Endothelial cell (in vitro differentiated cells): Measurements from ENCODE around the gene ARHGAP9. TPM values are rescaled to one million over a fixed set of nuclear protein-coding genes. Genes with fewer than 3 reads are reported as not detected.

Experiments
- DNase-seq: peaks from one replicate; pipeline ENCODE4 v3.0.0; 2021; ENCODE audit warnings: low spot score
- H3K27ac Mint-ChIP-seq: one replicate; pipeline ENCODE4 v1.8.0; 2021; ENCODE audit warnings: mixed read lengths, inconsistent platforms; ENCODE audit not compliant: unreplicated experiment
- H3K27me3 Mint-ChIP-seq: one replicate; pipeline ENCODE4 v1.8.0; 2021; ENCODE audit warnings: mild to moderate bottlenecking, moderate library complexity, mixed read lengths, inconsistent platforms; ENCODE audit not compliant: unreplicated experiment
- H3K36me3 Mint-ChIP-seq: one replicate; pipeline ENCODE4 v1.8.0; 2021; ENCODE audit warnings: mild to moderate bottlenecking, low read depth, mixed read lengths, inconsistent platforms; ENCODE audit not compliant: unreplicated experiment
- H3K4me1 Mint-ChIP-seq: one replicate; pipeline ENCODE4 v1.8.0; 2021; ENCODE audit warnings: mild to moderate bottlenecking, mixed read lengths, inconsistent platforms; ENCODE audit not compliant: unreplicated experiment
- H3K4me3 Mint-ChIP-seq: one replicate; pipeline ENCODE4 v1.8.0; 2021; ENCODE audit warnings: mild to moderate bottlenecking, mixed read lengths, inconsistent platforms; ENCODE audit not compliant: unreplicated experiment
- H3K9me3 Mint-ChIP-seq: one replicate; pipeline ENCODE4 v1.8.0; 2021; ENCODE audit warnings: mixed read lengths, inconsistent platforms; ENCODE audit not compliant: unreplicated experiment
- total RNA-seq: library from RNA; stranded (reverse); fragmentation: NEBNext Ultra II Directional; extraction: Animal tissue kit (Norgen Biotek cat#: 25700); gene quantifications from one replicate; pipeline ENCODE4 v1.2.1, GENCODE V29; 2021; ENCODE audit not compliant: unreplicated experiment
- TF ChIP-seq, protein P1 (sequence below): fragments of 200-600 bp; sonication (generic); IDR thresholded peaks from one replicate; pipeline ENCODE4 v1.5.0; 2021; ENCODE audit warnings: antibody characterized with exemption; ENCODE audit not compliant: unreplicated experiment

Gene ARHGAP9
- total RNA-seq, 1 donor from 2014 or later, result 65.4 TPM

DNA sequence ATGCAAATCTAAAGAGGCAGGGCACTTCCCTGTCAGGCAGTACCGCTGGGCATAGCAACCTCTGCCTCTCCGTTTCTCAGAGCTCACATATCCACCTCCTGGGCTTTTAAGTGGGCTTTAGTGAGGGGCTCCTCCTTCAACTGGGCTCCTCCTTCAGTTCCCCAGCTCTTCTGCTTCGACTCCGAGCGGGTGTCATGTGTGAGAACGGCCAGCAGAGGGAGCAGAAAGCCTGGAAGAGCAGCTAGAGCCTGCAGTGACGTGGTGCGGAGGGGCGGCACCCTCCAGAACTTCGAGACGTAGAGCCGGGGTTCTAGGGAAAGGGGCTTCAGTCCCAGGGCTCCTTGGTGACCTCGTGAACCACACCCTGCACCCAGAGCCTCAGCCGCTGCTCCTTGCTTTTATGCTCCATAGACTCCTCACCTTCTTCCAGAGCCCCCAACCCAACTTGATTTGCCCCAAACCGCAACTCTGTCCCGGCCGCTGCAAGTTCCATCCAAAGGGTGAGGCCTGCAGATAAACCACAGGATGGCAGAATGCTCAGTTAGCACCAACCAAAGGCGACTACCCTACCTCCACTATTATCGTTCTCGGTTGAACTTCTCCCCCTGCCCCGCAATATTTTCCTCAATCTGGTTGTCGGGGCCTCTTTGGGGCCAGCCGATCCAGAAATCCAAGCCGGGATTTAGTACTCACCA lies 20.5 kb downstream of the ARHGAP9 start:
- peaks cover 4% of the 10 kb centered on the region for H3K36me3 Mint-ChIP-seq

GRCh38 chr12:57458665-57459054 lies 21.0 kb downstream of the ARHGAP9 start:
- TF ChIP-seq, protein P1, sequence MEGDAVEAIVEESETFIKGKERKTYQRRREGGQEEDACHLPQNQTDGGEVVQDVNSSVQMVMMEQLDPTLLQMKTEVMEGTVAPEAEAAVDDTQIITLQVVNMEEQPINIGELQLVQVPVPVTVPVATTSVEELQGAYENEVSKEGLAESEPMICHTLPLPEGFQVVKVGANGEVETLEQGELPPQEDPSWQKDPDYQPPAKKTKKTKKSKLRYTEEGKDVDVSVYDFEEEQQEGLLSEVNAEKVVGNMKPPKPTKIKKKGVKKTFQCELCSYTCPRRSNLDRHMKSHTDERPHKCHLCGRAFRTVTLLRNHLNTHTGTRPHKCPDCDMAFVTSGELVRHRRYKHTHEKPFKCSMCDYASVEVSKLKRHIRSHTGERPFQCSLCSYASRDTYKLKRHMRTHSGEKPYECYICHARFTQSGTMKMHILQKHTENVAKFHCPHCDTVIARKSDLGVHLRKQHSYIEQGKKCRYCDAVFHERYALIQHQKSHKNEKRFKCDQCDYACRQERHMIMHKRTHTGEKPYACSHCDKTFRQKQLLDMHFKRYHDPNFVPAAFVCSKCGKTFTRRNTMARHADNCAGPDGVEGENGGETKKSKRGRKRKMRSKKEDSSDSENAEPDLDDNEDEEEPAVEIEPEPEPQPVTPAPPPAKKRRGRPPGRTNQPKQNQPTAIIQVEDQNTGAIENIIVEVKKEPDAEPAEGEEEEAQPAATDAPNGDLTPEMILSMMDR, result no peak
- no peaks in the 10 kb centered on the region for H3K9me3 Mint-ChIP-seq
- peaks cover 22% of the 10 kb centered on the region for H3K27me3 Mint-ChIP-seq
- H3K27ac Mint-ChIP-seq, result peak overlapping the region; percentile 91
- DNase-seq, result no peak
- peaks cover 4% of the 10 kb centered on the region for H3K36me3 Mint-ChIP-seq
- peak overlapping the region; percentile 96 for H3K4me3 Mint-ChIP-seq
- peaks cover 17% of the 10 kb centered on the region for H3K4me1 Mint-ChIP-seq

More for the DNA sequence above, 20.5 kb downstream of the ARHGAP9 start:
- DNase-seq, result peak; percentile 96
- peak overlapping the region; percentile 96 for H3K4me3 Mint-ChIP-seq
- H3K27ac Mint-ChIP-seq, result peak overlapping the region; percentile 91
- peaks cover 17% of the 10 kb centered on the region for H3K4me1 Mint-ChIP-seq
- peaks cover 25% of the 10 kb centered on the region for H3K27me3 Mint-ChIP-seq
- TF ChIP-seq, protein P1, result peak; percentile 90
- H3K9me3 Mint-ChIP-seq, result no peaks in the 10 kb centered on the region

- Mint-ChIP-seq H3K27ac (no peak overlapping the region), H3K4me1 (peaks cover 14% of the 10 kb centered on the region), H3K4me3 (no peak overlapping the region), H3K9me3 (no peaks in the 10 kb centered on the region), H3K36me3 (peaks cover 4% of the 10 kb centered on the region), H3K27me3 (peaks cover 21% of the 10 kb centered on the region)
- DNase-seq, result no peak
- TF ChIP-seq, protein P1, result no peak
These were observed 22.8 kb downstream of the ARHGAP9 start for GRCh38 chr12:57456737-57457490.

DNA sequence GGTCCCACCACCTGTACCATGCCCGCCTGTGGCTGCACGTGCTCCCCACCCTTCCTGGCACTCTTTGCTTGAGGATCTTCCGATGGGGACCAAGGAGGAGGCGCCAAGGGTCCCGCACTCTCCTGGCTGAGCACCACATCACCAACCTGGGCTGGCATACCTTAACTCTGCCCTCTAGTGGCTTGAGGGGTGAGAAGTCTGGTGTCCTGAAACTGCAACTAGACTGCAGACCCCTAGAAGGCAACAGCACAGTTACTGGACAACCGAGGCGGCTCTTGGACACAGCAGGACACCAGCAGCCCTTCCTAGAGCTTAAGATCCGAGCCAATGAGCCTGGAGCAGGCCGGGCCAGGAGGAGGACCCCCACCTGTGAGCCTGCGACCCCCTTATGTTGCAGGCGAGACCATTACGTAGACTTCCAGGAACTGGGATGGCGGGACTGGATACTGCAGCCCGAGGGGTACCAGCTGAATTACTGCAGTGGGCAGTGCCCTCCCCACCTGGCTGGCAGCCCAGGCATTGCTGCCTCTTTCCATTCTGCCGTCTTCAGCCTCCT lies 23.4 kb downstream of the ARHGAP9 start:
- Mint-ChIP-seq H3K27ac (no peak overlapping the region), H3K36me3 (peaks cover 4% of the 10 kb centered on the region), H3K27me3 (peaks cover 19% of the 10 kb centered on the region), H3K4me1 (peaks cover 12% of the 10 kb centered on the region), H3K4me3 (no peak overlapping the region), H3K9me3 (no peaks in the 10 kb centered on the region)
- peak; percentile 71 for DNase-seq
- TF ChIP-seq, protein P1, result peak; percentile 45
